ENCODE measurements around the gene RADIL.

The RADIL gene

GRCh38 chr7:4758111-4758510 lies 125.4 kb downstream of the RADIL start:
- TF ChIP-seq TAF1 (IDR thresholded peaks at IDR 0.05; ENCODE audit: borderline replicate concordance, insufficient read depth, low read length) (no peak), POLR2AphosphoS5 (IDR thresholded peaks at IDR 0.05; ENCODE audit: low read depth, low read length) (no peak), REST (IDR thresholded peaks at IDR 0.05; ENCODE audit: insufficient read depth in 1 of 2, low read depth in 2 of 2, low read length in 2 of 2) (no peak), FOXP2 (optimal IDR thresholded peaks at IDR 0.05; ENCODE audit: borderline replicate concordance, extremely low read depth, extremely low read length, insufficient read depth) (no peak), SIN3A (IDR thresholded peaks at IDR 0.05; ENCODE audit: borderline replicate concordance, insufficient read depth, low read length) (no peak)

GRCh38 chr7:4755045-4755444 lies 128.5 kb downstream of the RADIL start:
- TF ChIP-seq FOXP2 (optimal IDR thresholded peaks at IDR 0.05; ENCODE audit: borderline replicate concordance, extremely low read depth, extremely low read length, insufficient read depth), result no peak
- TF ChIP-seq POLR2AphosphoS5 (IDR thresholded peaks at IDR 0.05; ENCODE audit: low read depth, low read length), result no peak
- no peak for TF ChIP-seq TAF1 (IDR thresholded peaks at IDR 0.05; ENCODE audit: borderline replicate concordance, insufficient read depth, low read length)
- TF ChIP-seq REST (IDR thresholded peaks at IDR 0.05; ENCODE audit: insufficient read depth in 1 of 2, low read depth in 2 of 2, low read length in 2 of 2), result no peak
- TF ChIP-seq SIN3A (IDR thresholded peaks at IDR 0.05; ENCODE audit: borderline replicate concordance, insufficient read depth, low read length), result no peak

- TF ChIP-seq REST (IDR thresholded peaks at IDR 0.05; ENCODE audit: insufficient read depth in 1 of 2, low read depth in 2 of 2, low read length in 2 of 2) (no peak), FOXP2 (optimal IDR thresholded peaks at IDR 0.05; ENCODE audit: borderline replicate concordance, extremely low read depth, extremely low read length, insufficient read depth) (no peak), TAF1 (IDR thresholded peaks at IDR 0.05; ENCODE audit: borderline replicate concordance, insufficient read depth, low read length) (no peak), SIN3A (IDR thresholded peaks at IDR 0.05; ENCODE audit: borderline replicate concordance, insufficient read depth, low read length) (no peak), POLR2AphosphoS5 (IDR thresholded peaks at IDR 0.05; ENCODE audit: low read depth, low read length) (no peak)
Measured at GRCh38 chr7:4754433-4755010, 129.0 kb downstream of the RADIL start.

GRCh38 chr7:4753598-4754432 lies 129.7 kb downstream of the RADIL start:
- TF ChIP-seq REST (IDR thresholded peaks at IDR 0.05; ENCODE audit: insufficient read depth in 1 of 2, low read depth in 2 of 2, low read length in 2 of 2), result no peak
- TF ChIP-seq FOXP2 (optimal IDR thresholded peaks at IDR 0.05; ENCODE audit: borderline replicate concordance, extremely low read depth, extremely low read length, insufficient read depth), result peak; percentile 31
- no peak for TF ChIP-seq POLR2AphosphoS5 (IDR thresholded peaks at IDR 0.05; ENCODE audit: low read depth, low read length)
- no peak for TF ChIP-seq SIN3A (IDR thresholded peaks at IDR 0.05; ENCODE audit: borderline replicate concordance, insufficient read depth, low read length)
- no peak for TF ChIP-seq TAF1 (IDR thresholded peaks at IDR 0.05; ENCODE audit: borderline replicate concordance, insufficient read depth, low read length)
